HUES64 (cell line): ENCODE measurements around the gene SLCO2B1.
A peak's percentile ranks its signal among the peaks of the same experiment; 100 is the strongest.

Experiments used
- H3K27ac ChIP-seq: 2 replicates; pipeline ENCODE4 v1.7.0; 2013; ENCODE audit warnings: low read depth, low read length, inconsistent platforms
- H3K27me3 ChIP-seq: 2 replicates; pipeline ENCODE4 v1.6.1; 2013; ENCODE audit warnings: mild to moderate bottlenecking, low read length; ENCODE audit not compliant: insufficient read depth
- H3K36me3 ChIP-seq: 2 replicates; pipeline ENCODE4 v1.6.1; 2013; ENCODE audit warnings: mild to moderate bottlenecking, low read length; ENCODE audit not compliant: insufficient read depth
- H3K4me1 ChIP-seq: 2 replicates; pipeline ENCODE4 v1.6.1; 2013; ENCODE audit warnings: mild to moderate bottlenecking, low read length, moderate library complexity; ENCODE audit not compliant: insufficient read depth
- H3K4me3 ChIP-seq: 2 replicates; pipeline ENCODE4 v1.5.1; 2013; ENCODE audit warnings: mild to moderate bottlenecking, low read length, moderate library complexity
- H3K9ac ChIP-seq: 2 replicates; pipeline ENCODE4 v1.6.1; 2013; ENCODE audit warnings: mild to moderate bottlenecking, low read depth, low read length
- H3K9me3 ChIP-seq: 2 replicates; pipeline ENCODE4 v1.6.1; 2013; ENCODE audit warnings: low read depth, low read length; ENCODE audit not compliant: insufficient read depth
- WGBS: fragments of 150-250, 120-280 bp; methylation state at CpG from one replicate; pipeline ENCODE4 v1.1.7; 2013; ENCODE audit warnings: missing lambda C conversion rate; 5-methylcytosine and 5-hydroxymethylcytosine counted together

SLCO2B1 gene

DNA sequence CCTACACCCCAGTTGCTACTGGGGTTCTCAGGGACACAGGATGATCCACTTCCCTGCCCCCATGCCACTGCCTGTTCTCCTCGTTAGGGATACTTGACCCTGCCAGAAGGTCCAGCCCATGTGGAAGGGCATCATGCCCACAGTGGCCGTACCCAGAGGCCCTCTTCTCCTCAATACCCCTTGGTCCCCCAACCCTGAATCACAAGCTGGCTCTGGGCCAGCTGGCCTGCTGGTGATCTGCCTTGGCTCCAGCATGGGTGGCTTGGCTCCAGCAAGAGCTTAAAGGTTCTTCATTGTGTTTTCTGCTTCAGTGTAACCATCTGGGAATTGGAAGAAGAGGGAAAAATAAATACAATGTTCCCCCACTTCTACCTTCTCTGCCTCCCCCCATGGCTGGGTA is 78.6 kb downstream of the SLCO2B1 start:
- WGBS = 87% methylated on average over 2 of the region's 2 CpGs
- Histone ChIP-seq H3K4me1 (0 out of 2 replicates have a peak, but pooled peaks cover 2% of the 10 kb centered on the region), H3K4me3 (no peak overlapping the region), H3K36me3 (no peaks in the 10 kb centered on the region), H3K27me3 (no peaks in the 10 kb centered on the region), H3K9me3 (no peaks in the 10 kb centered on the region), H3K9ac (no peak overlapping the region), H3K27ac (no peak overlapping the region)

DNA sequence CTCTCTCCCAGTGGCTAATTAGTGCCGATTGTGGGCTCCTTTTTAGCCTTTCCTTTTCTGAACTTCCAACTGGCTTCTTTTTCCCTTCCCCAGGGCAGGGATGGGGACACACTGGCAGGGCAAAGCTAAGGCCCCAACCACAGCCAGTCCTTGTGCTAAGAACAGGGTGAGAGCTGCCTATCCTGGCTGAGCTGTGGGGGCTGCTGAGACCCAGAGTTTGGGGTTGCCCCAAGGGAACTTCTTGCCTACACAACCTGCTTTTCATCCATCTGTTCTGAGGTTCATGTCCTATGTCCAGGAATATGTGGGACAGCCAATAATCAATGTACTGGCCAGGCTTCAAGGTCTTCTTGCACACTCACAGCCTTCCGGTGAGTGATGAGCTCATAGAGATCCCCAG is 79.7 kb downstream of the SLCO2B1 start:
- no peak overlapping the region for H3K27ac ChIP-seq
- 89% methylated on average over 2 of the region's 2 CpGs for WGBS
- H3K36me3 ChIP-seq = no peaks in the 10 kb centered on the region
- no peaks in the 10 kb centered on the region for H3K27me3 ChIP-seq
- no peak overlapping the region for H3K9ac ChIP-seq
- 0 out of 2 replicates have a peak, but pooled peaks cover 2% of the 10 kb centered on the region for H3K4me1 ChIP-seq
- no peak overlapping the region for H3K4me3 ChIP-seq
- H3K9me3 ChIP-seq = no peaks in the 10 kb centered on the region

DNA sequence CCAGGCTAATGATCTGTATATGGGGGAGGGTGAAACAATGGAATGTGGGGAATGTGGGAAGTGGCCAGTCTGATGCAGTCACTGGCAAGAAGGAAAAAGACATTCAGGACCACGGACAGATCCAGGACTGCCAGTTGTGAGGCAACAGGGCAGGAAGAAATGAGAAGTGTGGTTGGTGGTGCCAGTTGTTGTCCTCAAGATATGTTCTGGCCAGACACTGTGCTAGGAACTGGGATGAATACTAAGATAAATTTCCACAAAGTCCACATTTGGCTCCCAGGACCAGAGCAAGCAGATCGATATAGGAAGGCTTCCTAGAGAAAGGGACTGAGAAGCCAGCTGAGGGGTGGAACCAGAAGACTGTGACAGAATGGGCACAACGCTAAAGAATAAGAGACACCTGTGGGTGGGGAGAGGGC is 82.9 kb downstream of the SLCO2B1 start:
- Histone ChIP-seq H3K36me3 (no peaks in the 10 kb centered on the region), H3K27ac (no peak overlapping the region), H3K27me3 (0 out of 2 replicates have a peak, but pooled peaks cover 14% of the 10 kb centered on the region), H3K9me3 (no peaks in the 10 kb centered on the region), H3K4me1 (peaks cover 8% of the 10 kb centered on the region), H3K4me3 (no peak overlapping the region), H3K9ac (no peak overlapping the region)
- 42% methylated on average over 3 of the region's 3 CpGs for WGBS

DNA sequence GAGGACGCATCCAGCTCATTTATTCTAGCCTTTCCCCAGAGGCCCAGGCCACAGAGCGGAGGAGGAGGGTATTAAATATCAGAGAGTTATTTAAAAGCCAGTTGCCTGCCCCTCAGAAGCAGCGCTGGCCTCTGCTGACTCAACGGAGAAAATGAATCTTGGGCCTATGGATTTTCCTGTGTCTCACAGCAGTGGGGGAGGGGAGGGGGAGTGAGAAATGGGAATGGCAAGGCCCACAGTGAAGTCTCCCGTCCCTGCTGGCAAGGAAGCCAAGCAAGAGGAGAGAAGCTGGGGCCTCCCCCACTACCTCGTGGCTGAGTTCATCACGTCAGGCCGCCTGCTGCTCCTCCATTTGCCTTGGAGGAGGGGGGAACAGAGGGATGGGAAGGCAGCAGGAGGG is 85.2 kb downstream of the SLCO2B1 start:
- Histone ChIP-seq H3K27ac (no peak overlapping the region), H3K4me1 (peaks cover 21% of the 10 kb centered on the region), H3K9ac (no peak overlapping the region), H3K9me3 (no peaks in the 10 kb centered on the region), H3K27me3 (peaks cover 36% of the 10 kb centered on the region), H3K4me3 (no peak overlapping the region), H3K36me3 (no peaks in the 10 kb centered on the region)
- WGBS = 38% methylated on average over 8 of the region's 8 CpGs

DNA sequence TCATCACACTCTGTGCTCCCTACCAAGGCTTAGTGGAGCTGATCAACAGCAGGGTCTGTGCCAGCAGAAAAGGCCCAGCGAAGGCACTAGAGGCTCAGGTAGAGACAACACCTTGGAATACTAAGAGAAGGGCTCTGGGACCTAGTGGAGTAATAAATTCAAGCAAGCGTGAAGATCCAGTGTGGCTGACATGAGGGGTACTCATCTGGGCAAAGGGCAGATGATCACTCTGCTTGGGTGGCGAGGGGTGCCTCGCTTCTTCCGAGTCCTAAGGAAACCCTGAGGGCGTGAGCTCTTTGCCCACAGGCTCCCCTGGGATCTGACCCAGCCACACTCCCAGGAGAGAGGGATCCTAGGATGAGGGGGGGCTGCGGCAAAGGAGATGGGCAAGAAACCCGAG is 86.1 kb downstream of the SLCO2B1 start:
- Histone ChIP-seq H3K36me3 (no peaks in the 10 kb centered on the region), H3K4me1 (peaks cover 21% of the 10 kb centered on the region), H3K9me3 (no peaks in the 10 kb centered on the region), H3K4me3 (no peak overlapping the region), H3K27ac (no peak overlapping the region), H3K27me3 (peaks cover 45% of the 10 kb centered on the region), H3K9ac (no peak overlapping the region)
- WGBS = 93% methylated on average over 8 of the region's 8 CpGs

DNA sequence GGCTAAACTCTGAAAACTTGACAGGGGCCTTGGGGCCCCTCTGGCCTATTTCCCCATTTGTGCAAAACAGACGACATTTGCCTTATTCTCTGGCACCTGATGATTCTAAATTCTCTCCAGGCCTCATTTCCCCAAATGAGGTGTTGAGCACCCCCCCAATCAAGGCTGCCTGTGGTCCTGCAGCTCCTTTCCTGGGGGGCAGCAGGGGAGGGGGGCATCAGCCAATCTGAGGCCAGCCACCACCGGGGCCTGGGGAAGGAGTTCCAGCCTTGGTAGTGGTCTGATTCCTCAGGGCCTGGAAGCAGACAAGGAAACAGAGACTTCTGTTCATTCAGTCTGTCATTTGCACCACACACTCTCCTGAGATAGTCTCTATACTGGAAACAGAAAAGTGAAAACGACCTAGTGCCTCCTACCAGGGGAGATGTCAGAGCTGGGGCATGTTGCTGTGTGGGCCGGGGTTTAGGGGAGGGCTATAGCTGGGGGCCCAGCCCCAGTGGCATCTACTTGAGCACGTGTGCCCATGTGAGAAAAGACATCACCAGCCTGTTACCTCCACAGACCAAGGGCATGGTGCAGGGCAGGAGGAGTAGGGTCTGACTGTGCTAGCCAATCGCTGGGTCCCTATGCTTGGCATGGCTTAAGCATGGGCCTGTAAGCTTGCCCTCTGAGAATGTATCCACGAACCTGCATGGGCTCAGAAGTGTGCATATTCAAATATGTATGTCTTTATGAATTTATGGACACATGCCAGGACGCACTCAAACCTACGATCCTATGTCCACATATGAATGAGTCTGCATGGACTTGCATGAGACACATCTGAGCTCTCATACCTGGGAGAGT is 87.9 kb downstream of the SLCO2B1 start:
- peaks cover 63% of the 10 kb centered on the region for H3K27me3 ChIP-seq
- WGBS = 89% methylated on average over 9 of the region's 9 CpGs

DNA sequence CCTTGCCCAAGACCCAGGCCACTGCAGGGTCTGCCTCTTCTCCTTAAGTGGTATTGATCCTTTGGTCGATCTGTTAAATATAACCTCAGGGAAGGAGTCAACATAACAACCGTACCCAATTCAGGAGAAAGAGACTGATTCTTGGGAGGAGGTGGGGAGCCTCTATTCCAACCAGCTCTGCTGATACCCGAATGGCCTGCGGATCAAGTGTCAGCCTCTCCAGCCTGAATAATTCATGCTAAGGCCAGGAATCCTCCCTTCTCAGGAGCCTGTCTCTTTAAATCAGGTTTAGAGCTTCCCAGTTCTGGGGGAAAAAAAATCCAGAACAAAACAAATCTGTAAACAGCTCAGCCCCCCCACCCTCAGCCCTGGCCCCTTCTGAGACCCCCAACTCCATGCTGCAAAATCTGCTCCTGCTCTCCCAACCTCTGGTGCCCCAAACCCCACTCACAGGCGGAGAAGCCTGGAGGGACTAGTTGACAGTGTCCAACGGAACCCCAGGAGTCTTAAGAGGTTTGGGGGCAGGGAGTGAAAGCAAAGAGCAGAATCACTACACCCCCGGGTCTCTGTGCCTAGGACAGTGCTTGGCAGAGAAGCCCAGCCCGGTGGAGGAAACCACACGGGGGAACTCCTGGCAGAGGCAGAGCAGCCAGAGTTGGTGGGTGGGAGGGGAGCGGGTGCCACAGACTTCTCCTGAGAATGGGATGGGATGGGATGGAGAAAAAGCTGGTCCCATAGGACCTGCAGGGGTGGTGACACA is 88.8 kb downstream of the SLCO2B1 start:
- peak overlapping the region; percentile 58 for H3K4me3 ChIP-seq
- H3K9ac ChIP-seq = no peak overlapping the region
- H3K4me1 ChIP-seq = peaks cover 19% of the 10 kb centered on the region
- H3K36me3 ChIP-seq = no peaks in the 10 kb centered on the region
- 46% methylated on average over 10 of the region's 10 CpGs for WGBS
- H3K27me3 ChIP-seq = peaks cover 72% of the 10 kb centered on the region
- H3K27ac ChIP-seq = no peak overlapping the region
- no peaks in the 10 kb centered on the region for H3K9me3 ChIP-seq

More for the DNA sequence above, 87.9 kb downstream of the SLCO2B1 start:
- Histone ChIP-seq H3K36me3 (no peaks in the 10 kb centered on the region), H3K4me1 (peaks cover 19% of the 10 kb centered on the region), H3K9ac (no peak overlapping the region), H3K27ac (no peak overlapping the region), H3K4me3 (no peak overlapping the region), H3K9me3 (no peaks in the 10 kb centered on the region)

DNA sequence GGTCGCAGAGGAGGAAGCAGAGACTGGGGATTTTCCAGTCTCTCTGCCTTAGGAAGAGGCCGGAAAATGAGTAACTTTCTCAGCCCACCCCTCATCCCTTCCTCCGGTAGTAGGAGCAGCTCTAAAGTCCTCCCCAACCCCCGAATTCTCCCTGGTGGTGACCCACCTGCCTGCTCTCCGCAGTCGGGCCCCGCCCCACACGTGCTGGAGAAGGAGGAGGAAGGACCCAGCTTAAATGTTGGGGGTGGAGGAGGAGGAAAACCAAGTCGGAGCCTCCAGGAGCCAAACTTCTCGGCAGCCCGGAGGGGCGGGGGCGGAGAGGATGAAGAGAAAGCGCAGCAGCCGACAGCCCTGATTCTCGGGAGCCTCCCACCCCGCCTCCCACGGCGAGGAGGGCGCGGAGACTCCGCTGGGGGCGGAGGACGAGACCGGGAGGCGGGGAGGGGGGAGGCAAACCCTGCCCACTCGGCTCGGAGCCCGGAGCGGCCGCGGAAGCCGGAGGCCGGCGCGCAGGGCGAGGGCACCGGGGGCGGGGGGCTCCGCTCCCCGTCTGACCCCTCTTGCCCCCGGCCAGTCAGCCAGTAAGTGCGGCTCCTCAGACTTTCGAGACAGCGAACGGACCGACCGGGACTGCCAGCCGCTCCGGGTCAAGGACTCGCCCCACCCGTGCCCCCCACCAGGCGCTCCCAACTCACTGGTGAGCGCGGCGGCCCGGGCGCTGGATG is 89.6 kb downstream of the SLCO2B1 start, which contains the start of gene TPBGL:
TSS of gene TPBGL (plus strand) at position 464 of the 725 bp plus-strand sequence. CDS start 276 bp downstream, outside the sequence.
- H3K4me1 ChIP-seq = peaks cover 19% of the 10 kb centered on the region
- no peak within 1 kb of the TSS for H3K27ac ChIP-seq
- H3K9ac ChIP-seq = peak within 1 kb of the TSS; percentile 69
- peak within 1 kb of the TSS; percentile 58 for H3K4me3 ChIP-seq
- peaks cover 79% of the 10 kb centered on the region for H3K27me3 ChIP-seq
- no peaks in the 10 kb centered on the region for H3K9me3 ChIP-seq
- WGBS = 3% methylated on average over 58 of the region's 58 CpGs
- no peaks in the 10 kb centered on the region for H3K36me3 ChIP-seq

DNA sequence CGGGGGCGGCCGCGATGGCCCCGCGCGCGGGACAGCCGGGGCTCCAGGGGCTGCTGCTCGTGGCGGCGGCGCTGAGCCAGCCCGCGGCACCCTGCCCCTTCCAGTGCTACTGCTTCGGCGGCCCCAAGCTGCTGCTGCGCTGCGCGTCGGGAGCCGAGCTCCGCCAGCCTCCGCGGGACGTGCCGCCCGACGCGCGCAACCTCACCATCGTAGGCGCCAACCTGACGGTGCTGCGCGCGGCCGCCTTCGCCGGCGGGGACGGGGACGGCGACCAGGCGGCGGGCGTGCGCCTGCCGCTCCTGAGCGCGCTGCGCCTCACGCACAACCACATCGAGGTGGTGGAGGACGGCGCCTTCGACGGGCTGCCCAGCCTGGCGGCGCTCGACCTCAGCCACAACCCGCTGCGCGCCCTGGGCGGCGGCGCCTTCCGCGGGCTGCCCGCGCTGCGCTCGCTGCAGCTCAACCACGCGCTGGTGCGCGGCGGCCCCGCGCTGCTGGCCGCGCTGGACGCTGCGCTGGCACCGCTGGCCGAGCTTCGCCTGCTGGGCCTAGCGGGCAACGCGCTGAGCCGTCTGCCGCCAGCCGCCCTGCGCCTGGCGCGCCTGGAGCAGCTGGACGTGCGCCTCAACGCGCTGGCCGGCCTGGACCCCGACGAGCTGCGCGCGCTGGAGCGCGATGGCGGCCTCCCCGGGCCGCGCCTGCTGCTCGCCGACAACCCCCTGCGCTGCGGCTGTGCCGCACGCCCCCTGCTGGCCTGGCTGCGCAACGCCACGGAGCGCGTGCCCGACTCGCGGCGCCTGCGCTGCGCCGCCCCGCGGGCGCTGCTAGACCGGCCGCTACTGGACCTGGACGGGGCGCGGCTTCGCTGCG is 90.4 kb downstream of the SLCO2B1 start:
- Histone ChIP-seq H3K9me3 (no peaks in the 10 kb centered on the region), H3K9ac (peak overlapping the region; percentile 69), H3K4me1 (peaks cover 14% of the 10 kb centered on the region), H3K27ac (no peak overlapping the region), H3K4me3 (peak overlapping the region; percentile 58), H3K36me3 (no peaks in the 10 kb centered on the region), H3K27me3 (peaks cover 82% of the 10 kb centered on the region)
- under 1% methylated on average over 140 of the region's 140 CpGs for WGBS

DNA sequence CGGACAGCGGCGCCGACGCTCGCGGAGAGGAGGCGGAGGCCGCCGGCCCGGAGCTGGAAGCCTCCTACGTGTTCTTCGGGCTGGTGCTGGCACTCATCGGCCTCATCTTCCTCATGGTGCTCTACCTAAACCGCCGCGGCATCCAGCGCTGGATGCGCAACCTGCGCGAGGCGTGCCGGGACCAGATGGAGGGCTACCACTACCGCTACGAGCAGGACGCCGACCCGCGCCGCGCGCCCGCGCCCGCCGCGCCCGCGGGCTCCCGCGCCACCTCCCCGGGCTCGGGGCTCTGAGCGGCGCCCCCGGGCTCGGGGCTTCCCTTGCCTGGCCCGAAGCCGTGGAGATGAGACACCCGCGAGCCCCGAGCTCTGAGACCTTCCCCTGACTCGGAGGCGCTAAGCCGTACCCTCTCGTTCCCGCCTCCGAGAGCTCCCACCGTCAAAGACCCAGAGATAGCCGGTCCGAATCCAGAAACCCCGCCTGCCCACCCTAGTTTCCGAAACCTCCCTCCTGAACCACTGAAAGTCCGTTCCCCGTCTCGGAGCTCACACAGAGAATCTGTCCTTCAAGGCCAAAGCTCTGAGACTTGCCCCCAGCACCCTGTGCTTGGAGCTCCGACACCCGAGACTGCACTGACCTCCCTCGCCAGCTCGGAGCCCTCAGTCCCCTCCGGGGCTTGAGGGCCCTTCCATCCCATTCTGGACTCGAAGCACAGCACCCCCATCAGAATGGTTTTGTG is 91.2 kb downstream of the SLCO2B1 start:
- no peak overlapping the region for H3K9ac ChIP-seq
- no peak overlapping the region for H3K27ac ChIP-seq

More for the DNA sequence above, 91.2 kb downstream of the SLCO2B1 start:
- Histone ChIP-seq H3K4me1 (peaks cover 13% of the 10 kb centered on the region), H3K4me3 (peak overlapping the region; percentile 58), H3K27me3 (peaks cover 82% of the 10 kb centered on the region), H3K9me3 (no peaks in the 10 kb centered on the region), H3K36me3 (no peaks in the 10 kb centered on the region)
- WGBS = 8% methylated on average over 72 of the region's 72 CpGs
